HG02678 (cell line): ENCODE measurements around the gene RPS28.
"Not testable (repeated sequence)": the region's sequence is repeated elsewhere in the genome, so short reads cannot be mapped to it uniquely, and the experiment has no call there.

Source experiments
- ATAC-seq: cut with Tn5 transposase; IDR thresholded peaks from one replicate; pipeline ENCODE4 v1.9.1; 2021; ENCODE audit warnings: mild to moderate bottlenecking, moderate library complexity; ENCODE audit not compliant: unreplicated experiment

Gene RPS28

DNA sequence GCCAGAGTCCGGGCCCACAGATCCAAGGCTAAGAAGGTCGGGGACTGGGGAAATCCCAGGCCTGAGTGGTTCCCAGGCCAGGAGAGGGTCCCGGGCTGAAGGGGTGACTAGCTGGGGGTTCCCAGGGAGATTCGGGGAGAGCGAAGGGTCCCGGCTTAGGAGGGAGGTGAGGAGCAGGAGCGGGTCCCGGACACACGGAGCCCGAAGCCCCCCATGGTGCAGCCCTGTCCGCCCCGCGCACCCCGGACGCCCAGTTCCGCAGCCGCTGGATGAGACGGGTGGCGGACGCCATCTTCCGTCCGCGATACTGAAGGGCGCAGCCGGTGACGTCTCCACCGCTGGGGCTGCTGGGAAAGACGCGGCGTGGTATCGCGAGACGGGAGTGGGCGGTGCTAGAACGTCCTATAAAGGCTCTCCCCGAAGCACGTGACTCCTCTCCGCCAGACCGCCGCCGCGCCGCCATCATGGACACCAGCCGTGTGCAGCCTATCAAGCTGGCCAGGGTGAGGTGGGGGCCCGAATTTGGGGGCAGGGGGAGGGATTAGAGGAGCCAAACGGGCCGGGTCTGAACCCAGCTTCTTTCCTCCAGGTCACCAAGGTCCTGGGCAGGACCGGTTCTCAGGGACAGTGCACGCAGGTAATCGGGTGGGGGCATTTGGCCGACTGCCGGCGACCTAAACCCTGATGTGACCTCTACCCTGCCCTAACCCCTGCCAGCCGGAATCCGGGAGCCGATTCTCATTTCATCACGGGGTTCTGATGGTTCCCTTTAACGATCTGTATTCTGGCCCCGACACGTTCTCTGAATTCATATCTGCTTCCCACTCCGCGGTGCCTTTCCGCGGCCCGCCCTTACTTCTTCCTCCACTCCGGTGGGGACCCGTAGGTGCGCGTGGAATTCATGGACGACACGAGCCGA lies at the start of gene RPS28, which contains the start of gene NDUFA7:
TSS of gene RPS28 (plus strand) at position 430 of the 919 bp plus-strand sequence. CDS start at position 465, 35 bp downstream.
TSS of gene NDUFA7 (minus strand) at position 309 of the 919 bp plus-strand sequence. CDS start at position 292, 17 bp downstream.
- ATAC-seq: peak; percentile 90

DNA sequence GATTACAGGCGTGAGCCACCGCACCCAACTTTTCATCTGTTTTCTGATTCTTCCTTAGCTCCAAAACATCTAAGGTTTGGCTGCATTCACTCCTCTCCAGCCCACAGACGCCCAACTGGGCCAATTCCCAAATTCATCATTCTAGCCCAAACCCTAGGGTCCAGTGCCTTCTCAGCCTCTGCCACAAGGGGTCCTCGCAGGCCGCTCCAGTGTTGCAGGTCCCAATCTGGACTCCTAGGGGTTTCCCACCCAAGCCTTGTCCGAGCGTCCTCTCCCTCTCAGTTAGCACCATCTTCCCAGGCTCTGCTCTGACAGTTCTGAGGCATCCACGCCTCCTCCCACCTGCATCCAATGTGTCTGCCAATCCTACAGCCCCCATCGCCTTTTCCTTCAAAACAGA lies 44.8 kb upstream of the RPS28 start:
- not testable (repeated sequence) for ATAC-seq

DNA sequence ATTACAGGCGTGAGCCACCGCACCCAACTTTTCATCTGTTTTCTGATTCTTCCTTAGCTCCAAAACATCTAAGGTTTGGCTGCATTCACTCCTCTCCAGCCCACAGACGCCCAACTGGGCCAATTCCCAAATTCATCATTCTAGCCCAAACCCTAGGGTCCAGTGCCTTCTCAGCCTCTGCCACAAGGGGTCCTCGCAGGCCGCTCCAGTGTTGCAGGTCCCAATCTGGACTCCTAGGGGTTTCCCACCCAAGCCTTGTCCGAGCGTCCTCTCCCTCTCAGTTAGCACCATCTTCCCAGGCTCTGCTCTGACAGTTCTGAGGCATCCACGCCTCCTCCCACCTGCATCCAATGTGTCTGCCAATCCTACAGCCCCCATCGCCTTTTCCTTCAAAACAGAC lies 30.0 kb upstream of the RPS28 start:
- ATAC-seq: not testable (repeated sequence)

DNA sequence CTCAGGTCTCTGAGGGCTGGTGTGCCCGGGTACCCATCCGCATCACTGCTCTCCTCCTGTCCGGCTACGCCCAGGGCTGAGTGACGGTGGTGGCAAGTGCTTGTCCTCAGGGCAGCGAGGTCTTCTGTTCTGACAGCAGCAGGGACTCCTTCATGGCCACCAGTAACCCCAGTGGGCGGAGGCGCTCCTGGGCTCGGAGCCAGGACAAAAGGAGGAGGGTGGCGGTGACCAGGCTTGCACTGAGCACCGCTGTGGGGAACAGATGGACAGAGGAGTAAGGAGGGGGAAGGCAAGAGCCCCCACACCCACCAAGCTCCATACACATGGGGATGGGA lies 19.0 kb upstream of the RPS28 start:
- no peak for ATAC-seq

DNA sequence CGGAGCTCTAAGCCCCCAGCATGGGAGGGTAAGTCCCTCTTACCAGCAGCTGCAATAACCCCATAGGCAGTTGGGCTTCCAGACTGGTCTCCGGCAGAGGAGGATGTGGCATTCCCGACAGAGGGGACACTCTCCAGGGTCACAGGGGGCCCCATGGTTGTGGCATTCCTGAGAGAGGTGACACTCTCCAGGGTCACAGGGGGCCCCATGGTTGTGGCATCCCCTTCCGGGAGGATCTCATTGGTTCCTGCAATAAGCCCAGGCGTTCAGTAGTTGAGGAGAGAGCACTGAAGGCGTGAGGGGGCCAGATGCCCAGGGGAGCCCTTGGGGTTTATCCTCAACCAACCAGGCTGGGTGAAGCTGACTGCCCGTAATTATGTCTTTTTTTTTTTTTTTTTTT lies 18.6 kb upstream of the RPS28 start:
- ATAC-seq: no peak

- ATAC-seq: no peak
These were observed 16.3 kb upstream of the RPS28 start for GRCh38 chr19:8304841-8305621.

GRCh38 chr19:8305798-8306197 lies 15.5 kb upstream of the RPS28 start:
- ATAC-seq: no peak

DNA sequence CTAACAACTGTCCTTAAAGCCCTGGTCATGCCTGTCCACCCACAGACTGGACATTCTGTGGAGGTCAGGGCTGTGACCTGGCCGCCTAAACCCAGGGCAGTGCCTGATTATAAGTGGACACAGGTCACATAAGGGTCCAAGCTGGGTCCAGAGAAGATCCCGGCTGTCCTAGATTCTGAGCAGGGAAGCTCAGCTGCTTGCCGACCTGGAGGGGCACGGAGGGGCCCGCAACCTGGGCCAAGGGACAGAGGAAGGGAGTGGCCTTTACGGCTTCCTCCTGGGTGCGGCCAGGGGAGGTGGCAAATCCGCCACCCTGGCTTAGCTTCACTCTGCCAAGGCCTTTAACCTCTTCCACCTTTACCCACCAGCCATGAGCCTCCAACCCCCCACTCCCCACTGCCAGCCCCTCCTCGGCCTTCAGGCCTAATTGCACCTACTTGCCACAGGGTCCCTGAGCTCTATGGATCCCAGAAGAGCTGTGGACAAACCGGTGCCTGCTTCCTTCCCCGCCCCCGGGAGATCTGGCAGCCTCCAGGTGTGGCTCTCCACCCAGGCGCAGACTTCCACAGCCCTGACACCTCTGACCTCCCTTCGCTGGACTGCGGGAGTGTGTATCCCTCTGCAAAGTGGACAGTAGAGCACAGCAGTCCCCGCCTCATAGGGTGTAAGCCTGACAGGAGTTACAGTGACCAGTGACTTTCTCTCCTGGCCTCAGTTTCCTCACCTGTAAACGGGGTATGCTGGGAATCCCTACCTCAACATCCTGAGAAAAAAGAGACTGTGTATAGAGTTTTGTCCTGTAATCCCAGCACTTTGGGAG lies 14.9 kb upstream of the RPS28 start:
- ATAC-seq: no peak

DNA sequence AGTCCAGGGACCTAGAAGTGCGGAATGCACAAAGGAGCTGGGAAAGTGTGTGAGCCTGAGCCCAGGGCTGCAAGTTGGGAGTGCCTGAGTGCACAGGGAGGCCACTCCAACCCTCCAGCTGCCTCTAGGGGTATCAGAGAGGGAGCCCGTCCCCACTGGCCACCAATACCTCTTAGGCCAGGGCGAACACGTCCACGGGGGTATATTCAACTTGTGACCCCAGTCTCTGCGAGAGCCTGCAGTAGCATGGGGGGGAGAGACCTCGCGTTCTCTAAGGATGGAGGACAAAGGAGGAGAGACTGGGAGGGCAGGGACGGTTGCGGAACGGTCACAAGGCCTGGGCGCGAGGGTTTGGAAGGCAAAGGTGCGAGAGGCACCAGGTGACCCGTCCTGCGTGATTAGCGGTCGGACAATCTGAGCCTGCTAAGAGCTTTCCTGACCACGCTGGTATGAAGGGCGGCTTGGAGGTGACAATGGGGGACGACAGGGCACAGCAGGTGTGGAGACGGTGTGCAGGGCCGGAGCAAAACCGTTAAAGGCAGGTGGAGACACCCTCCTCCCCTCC lies 13.8 kb upstream of the RPS28 start:
- ATAC-seq: no peak

DNA sequence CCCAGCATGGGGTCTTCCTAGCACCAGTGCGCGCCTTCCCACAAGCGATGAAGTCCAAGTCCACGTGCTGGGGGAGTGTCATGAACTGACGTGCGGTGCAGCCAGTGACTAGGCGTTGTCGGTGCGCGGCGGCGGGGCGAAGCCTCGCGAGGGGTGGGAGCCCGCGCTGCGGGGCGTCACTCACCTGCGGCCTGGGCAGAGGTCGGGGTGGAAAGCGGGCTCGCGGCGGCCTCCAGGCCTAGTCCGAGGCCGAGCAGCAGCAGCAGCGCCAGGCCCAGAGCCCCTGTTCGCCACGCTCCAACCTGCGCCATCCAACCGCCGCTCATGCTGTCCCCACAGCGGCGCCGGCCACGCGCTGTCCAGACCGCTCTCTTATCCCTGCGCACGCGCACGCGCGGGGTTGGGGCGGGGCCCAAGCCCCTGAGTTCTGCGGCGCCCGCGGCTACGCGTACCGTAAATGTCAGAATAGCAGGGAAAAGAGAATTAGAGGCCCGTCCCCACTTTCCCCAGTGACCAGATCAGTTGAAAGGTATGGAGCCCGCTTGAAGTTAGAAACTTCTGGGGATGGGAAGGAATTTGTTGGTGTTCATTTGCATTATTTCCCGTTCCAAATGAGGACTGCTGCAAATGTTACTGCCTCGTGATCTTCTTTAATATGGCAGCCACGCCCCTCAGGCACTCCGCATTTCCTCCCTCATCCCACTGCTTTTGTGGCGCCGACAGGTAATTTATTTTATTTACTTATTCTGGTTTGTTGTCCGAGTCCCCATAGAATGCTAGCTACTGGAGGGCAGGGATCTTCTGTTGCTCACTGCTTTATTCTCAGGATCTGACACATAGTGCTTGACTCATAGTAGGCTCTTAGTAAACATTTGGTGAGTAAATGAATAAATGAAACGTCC lies 13.1 kb upstream of the RPS28 start, which contains the start of gene CD320:
TSS of gene CD320 (minus strand) at position 394 of the 902 bp plus-strand sequence. CDS start at position 326, 68 bp downstream.
- ATAC-seq: peak; percentile 90

DNA sequence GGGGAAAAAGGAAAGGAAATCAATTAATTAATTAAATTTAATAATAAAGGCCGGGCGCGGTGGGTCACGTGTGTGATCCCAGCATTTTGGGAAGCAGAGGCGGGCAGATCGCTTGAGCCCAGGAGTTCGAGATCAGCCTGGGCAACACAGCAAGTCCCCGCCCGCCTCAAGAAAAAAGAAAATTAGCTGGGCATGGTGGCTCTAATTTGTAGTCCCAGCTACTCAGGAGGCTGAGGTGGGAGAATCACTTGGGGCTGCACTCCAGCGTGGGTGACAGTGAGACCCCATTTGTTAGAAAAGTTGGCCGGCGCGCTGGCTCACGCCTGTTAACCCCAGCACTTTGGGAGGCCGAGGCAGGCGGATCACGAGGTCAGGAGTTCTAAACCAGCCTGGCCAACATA lies 12.4 kb upstream of the RPS28 start:
- no peak for ATAC-seq

DNA sequence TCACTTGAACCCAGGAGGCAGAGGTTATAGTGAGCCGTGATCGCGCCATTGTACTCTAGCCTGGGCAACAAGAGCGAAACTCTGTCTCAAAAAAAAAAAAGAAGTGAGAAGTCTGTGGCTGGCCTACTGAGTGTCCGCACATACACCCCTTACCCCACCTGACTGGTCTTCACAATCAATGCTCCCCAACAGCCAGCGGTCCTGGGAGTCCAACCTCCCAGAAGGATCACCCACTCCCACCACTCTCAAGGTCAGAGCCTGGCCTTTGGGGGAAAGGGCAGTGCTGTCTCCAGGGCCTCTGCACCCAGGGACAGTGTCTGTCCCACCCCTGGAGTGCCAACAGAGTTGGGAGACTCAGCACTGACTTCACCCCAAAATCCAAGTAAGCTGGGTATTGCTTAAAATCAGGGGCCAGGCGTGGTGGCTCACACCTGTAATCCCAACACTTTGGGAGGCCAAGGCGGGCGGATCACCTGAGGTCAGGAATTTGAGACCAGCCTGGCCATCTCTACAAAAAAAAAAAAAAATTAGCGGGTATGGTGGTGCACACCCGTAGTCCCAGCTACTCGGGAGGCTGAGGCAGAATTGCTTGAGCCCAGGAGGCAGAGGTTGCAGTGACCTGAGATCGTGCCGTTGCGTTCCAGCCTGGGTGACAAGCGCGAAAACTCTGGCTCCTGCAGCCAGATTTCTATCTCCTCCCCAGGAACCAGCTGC lies 10.8 kb upstream of the RPS28 start:
- ATAC-seq: no peak

DNA sequence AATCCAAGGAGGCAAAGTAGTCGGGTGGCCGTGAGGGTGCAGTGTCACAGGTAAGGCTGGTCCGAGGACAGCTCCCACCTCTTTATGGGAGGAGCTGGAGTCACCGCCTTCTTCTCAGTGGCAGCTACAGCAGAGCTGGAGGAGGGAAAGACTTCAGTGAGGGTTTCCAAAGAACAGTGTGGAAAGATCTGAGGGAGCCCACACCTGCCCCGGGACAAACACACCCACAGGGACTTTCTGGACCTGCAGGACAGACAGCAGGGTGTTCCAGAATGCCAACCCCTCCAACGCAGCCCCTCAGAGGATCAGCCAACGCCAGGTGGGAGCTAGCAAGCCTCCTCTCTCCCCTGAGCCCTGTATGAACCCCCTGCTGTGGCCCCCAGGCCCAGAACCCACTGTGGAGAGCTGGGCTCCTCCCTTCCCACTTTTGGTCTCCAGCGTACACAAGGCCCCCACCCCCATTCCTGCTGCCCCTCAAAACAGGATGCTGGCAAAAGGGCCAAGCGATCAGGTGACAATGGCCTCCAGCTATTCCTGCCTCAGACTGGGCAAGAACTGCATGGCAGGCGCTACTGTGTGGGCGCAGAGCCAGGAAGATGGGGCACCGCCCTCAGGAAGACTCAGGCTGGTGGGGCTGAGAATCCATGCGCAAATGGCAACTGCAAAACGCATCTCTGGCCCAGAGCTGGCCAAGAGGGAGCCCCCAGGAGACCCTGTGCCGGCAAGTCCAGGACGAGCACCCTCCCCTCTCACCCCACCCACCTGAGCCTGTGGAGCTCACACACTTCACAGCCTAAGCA lies 9.6 kb upstream of the RPS28 start:
- no peak for ATAC-seq

DNA sequence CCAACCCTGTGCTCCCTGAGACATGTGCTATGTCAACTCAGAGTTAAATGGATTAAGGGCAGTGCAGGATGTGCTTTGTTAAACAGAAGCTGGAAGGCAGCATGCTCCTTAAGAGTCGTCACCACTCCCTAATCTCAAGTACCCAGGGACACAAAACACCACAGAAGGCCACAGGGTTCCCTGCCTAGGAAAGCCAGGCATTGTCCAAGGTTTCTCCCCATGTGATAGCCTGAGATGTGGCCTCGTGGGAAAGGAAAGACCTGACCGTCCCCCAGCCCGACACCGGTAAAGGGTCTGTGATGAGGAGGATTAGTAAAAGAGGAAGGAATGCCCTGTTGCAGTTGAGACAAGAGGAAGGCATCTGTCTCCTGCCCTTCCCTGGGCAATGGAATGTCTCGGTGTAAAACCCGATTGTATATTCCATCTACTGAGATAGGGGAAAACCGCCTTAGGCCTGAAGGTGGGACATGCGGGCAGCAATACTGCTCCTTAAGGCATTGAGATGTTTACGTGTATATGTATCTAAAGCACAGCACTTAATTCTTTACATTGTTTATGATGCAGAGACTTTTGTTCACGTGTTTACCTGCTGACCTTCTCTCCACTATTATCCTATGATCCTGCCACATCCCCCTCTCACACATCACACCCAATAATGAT lies 6.2 kb upstream of the RPS28 start:
- ATAC-seq: not testable (repeated sequence)

GRCh38 chr19:8316351-8317125 lies 4.8 kb upstream of the RPS28 start:
- ATAC-seq: no peak

GRCh38 chr19:8318835-8319234 lies 2.5 kb upstream of the RPS28 start:
- ATAC-seq: not testable (repeated sequence)
